Measurements from ENCODE around the gene NELL1.

GRCh38 chr11:20760811-20761210, 91.4 kb downstream of the NELL1 start:
- no peak for TF ChIP-seq CTCF (IDR thresholded peaks at IDR 0.05)
- TF ChIP-seq EZH2 (IDR thresholded peaks at IDR 0.05), result no peak

Measured in neural progenitor cell (in vitro differentiated cells).